Activated gamma-delta T cell (primary cell): ENCODE data around the gene BMP2.

ENCODE experiments used
- DNase-seq: peaks from one replicate; lab custom pipeline; 2025; lab: John Stamatoyannopoulos, UW
- total RNA-seq, 2 donors: gene quantifications; one replicate each; lab custom pipeline; 2026; lab: John Stamatoyannopoulos, UW

The BMP2 gene
- 0.20 to 0.79 reads per million in 2 donors for total RNA-seq

GRCh38 chr20:6767536-6768227, at the start of gene BMP2:
Gene BMP2 (plus strand): TSS chr20:6767686. CDS start chr20:6770127, 2,441 bp downstream.
- DNase-seq: no peak

- DNase-seq: no peak
Observed at GRCh38 chr20:6718662-6719368, 48.7 kb upstream of the BMP2 start.

- no peak for DNase-seq
Observed at GRCh38 chr20:6719369-6719721, 48.1 kb upstream of the BMP2 start.

- no peak for DNase-seq
Observed at GRCh38 chr20:6726761-6727160, 40.7 kb upstream of the BMP2 start.

- no peak for DNase-seq
Observed at GRCh38 chr20:6730672-6731328, 36.7 kb upstream of the BMP2 start.

- no peak for DNase-seq
Observed at GRCh38 chr20:6732001-6732447, 35.5 kb upstream of the BMP2 start.

GRCh38 chr20:6732851-6733250, 34.6 kb upstream of the BMP2 start:
- no peak for DNase-seq

- DNase-seq: no peak
Observed at GRCh38 chr20:6733965-6734364, 33.5 kb upstream of the BMP2 start.

GRCh38 chr20:6735942-6736845, 31.3 kb upstream of the BMP2 start:
- DNase-seq: no peak

GRCh38 chr20:6739406-6739805, 28.1 kb upstream of the BMP2 start:
- no peak for DNase-seq

GRCh38 chr20:6740096-6740495, 27.4 kb upstream of the BMP2 start:
- no peak for DNase-seq

- no peak for DNase-seq
Observed at GRCh38 chr20:6744180-6744579, 23.3 kb upstream of the BMP2 start.

GRCh38 chr20:6744805-6745204, 22.7 kb upstream of the BMP2 start:
- DNase-seq: no peak

GRCh38 chr20:6746901-6747609, 20.4 kb upstream of the BMP2 start:
- DNase-seq: no peak

- DNase-seq: no peak
Observed at GRCh38 chr20:6750438-6750837, 17.0 kb upstream of the BMP2 start.

- DNase-seq: no peak
Observed at GRCh38 chr20:6756693-6757595, 10.5 kb upstream of the BMP2 start.

- DNase-seq: no peak
Observed at GRCh38 chr20:6764619-6765018, 2.9 kb upstream of the BMP2 start.

- no peak for DNase-seq
Observed at GRCh38 chr20:6765469-6766058, 1.9 kb upstream of the BMP2 start.

GRCh38 chr20:6766433-6766832, 1.1 kb upstream of the BMP2 start:
- no peak for DNase-seq

GRCh38 chr20:6767126-6767535, 355 bp upstream of the BMP2 start:
- no peak for DNase-seq
